ENCODE measurements around the gene HOXB6. TPM values are rescaled to one million over a fixed set of nuclear protein-coding genes. Genes with fewer than 3 reads are reported as not detected.

Gene HOXB6
- total RNA-seq, 2 donors from 2014 or later: not detected

GRCh38 chr17:48643697-48644012 lies 38.9 kb upstream of the HOXB6 start:
- H3K27me3 Mint-ChIP-seq (ENCODE audit: insufficient read depth): peaks cover 100% of the 10 kb centered on the region
- Histone ChIP-seq H3K9ac (ENCODE audit: extremely low read depth, low read length, poor library complexity, severe bottlenecking) (no peak overlapping the region), H3K4me3 (ENCODE audit: low read length) (no peak overlapping the region), H3K9me3 (ENCODE audit: control insufficient read depth, low read length) (no peaks in the 10 kb centered on the region), H3K36me3 (ENCODE audit: control insufficient read depth, insufficient read depth, low read length) (no peaks in the 10 kb centered on the region), H3K27me3 (ENCODE audit: control insufficient read depth, insufficient read depth, low read length, poor library complexity, severe bottlenecking) (peaks cover 100% of the 10 kb centered on the region), H3K27ac (ENCODE audit: low read depth, low read length) (no peak overlapping the region), H3K4me1 (ENCODE audit: control insufficient read depth, insufficient read depth, low read length) (peaks cover 3% of the 10 kb centered on the region)
- H3K36me3 Mint-ChIP-seq (ENCODE audit: low read depth): no peaks in the 10 kb centered on the region
- H3K9me3 Mint-ChIP-seq: no peaks in the 10 kb centered on the region
- DNase-seq: no peak
- no peak overlapping the region for H3K4me3 Mint-ChIP-seq
- H3K4me1 Mint-ChIP-seq: peaks cover 4% of the 10 kb centered on the region
- no peak overlapping the region for H3K27ac Mint-ChIP-seq
- TF ChIP-seq, protein P1, sequence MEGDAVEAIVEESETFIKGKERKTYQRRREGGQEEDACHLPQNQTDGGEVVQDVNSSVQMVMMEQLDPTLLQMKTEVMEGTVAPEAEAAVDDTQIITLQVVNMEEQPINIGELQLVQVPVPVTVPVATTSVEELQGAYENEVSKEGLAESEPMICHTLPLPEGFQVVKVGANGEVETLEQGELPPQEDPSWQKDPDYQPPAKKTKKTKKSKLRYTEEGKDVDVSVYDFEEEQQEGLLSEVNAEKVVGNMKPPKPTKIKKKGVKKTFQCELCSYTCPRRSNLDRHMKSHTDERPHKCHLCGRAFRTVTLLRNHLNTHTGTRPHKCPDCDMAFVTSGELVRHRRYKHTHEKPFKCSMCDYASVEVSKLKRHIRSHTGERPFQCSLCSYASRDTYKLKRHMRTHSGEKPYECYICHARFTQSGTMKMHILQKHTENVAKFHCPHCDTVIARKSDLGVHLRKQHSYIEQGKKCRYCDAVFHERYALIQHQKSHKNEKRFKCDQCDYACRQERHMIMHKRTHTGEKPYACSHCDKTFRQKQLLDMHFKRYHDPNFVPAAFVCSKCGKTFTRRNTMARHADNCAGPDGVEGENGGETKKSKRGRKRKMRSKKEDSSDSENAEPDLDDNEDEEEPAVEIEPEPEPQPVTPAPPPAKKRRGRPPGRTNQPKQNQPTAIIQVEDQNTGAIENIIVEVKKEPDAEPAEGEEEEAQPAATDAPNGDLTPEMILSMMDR (conservative IDR thresholded peaks at IDR 0.05): no peak

DNA sequence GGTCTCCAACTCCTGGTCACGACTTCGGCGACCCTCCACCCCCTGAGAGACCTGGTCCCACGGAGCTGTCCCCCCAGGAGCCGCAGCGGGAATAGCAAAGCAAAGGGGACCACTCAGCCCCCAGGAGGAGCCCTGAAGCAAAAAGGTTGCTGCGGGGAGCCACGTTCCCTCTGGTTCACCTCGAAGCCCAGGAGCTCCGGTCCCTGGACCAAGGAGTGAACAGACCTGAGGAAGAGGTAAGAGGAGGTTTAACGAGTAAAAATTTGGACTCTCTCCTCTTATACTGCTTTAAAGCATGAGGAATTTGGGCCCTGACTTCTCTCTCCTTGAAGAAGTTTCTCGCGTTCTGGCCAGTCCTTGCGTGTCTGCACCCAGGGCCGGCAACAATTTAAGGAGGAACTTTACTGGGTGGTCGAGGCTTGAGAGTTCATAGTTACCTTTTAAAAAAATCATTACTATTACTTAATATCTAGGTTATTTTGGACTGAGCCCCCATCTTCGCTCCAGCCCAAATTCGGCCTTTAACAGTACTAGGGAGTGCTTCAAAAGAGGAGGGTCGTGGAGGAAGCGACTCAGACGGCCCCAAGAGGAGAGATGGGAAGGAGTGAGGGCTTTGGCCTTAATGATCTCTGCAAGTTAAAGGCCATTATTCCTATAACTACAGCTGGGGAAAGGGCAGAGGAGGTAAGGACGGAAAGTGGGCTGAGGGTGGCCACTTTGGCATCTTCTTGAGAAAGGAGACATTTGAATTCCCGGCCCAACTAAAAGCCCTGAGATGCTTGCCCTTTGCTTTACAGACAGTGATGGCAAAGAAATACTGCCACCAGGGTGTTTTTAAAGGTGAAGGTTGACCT lies 38.3 kb upstream of the HOXB6 start:
- Histone ChIP-seq H3K27ac (ENCODE audit: low read depth, low read length) (no peak overlapping the region), H3K4me3 (ENCODE audit: low read length) (no peak overlapping the region), H3K27me3 (ENCODE audit: control insufficient read depth, insufficient read depth, low read length, poor library complexity, severe bottlenecking) (peaks cover 100% of the 10 kb centered on the region), H3K36me3 (ENCODE audit: control insufficient read depth, insufficient read depth, low read length) (no peaks in the 10 kb centered on the region), H3K4me1 (ENCODE audit: control insufficient read depth, insufficient read depth, low read length) (peaks cover 3% of the 10 kb centered on the region), H3K9me3 (ENCODE audit: control insufficient read depth, low read length) (no peaks in the 10 kb centered on the region), H3K9ac (ENCODE audit: extremely low read depth, low read length, poor library complexity, severe bottlenecking) (no peak overlapping the region)
- H3K27ac Mint-ChIP-seq: no peak overlapping the region
- H3K36me3 Mint-ChIP-seq (ENCODE audit: low read depth): no peaks in the 10 kb centered on the region
- WGBS, 2 experiments (ENCODE audit: insufficient coverage in 1 of 2, insufficient read length in 1 of 2): 18% methylated on average over 9 to 22 of the region's 23 CpGs
- H3K27me3 Mint-ChIP-seq (ENCODE audit: insufficient read depth): peaks cover 100% of the 10 kb centered on the region
- TF ChIP-seq, protein P1 (conservative IDR thresholded peaks at IDR 0.05): no peak
- H3K9me3 Mint-ChIP-seq: no peaks in the 10 kb centered on the region
- peak; percentile 49 for DNase-seq
- H3K4me3 Mint-ChIP-seq: no peak overlapping the region
- H3K4me1 Mint-ChIP-seq: peaks cover 4% of the 10 kb centered on the region

DNA sequence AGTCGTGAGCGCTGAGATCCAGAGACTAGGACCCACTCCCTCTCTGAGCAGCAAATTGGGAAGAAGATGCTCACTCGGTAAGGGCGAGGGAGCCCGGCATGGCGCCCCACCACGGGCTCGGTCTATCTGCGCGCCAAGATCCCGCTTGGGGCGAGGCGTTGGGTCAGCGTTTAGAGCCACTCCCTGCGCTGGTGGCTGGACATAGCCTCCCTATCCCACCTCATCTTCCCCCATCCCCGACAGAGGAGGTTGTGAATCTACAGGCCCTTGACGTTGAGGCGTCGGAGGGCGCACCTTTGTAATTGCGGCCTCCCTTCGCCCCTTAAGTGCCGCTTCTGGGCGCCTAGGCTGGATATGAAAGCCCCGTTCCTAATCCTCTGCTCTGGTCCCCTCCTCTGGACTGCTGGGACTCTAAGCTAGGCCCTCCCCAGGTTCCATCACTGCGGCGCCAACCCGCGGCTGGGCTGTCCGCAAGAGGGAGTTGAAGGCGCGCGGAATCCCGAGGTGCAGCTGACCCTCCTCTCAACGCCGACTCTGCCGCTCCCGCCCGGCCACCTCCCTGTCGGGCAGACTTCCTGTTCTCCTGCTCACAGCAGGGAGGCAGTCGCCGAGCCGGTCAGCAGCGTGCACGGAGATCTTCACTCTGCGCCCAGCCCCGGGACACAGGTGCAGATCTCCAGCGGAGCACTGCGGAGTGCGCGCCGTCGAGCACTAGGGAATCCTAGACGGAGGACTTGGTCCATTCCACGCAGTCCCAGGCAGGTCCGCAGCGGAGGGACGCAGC lies 37.5 kb upstream of the HOXB6 start:
- H3K9ac ChIP-seq (ENCODE audit: extremely low read depth, low read length, poor library complexity, severe bottlenecking): no peak overlapping the region
- no peaks in the 10 kb centered on the region for H3K36me3 ChIP-seq (ENCODE audit: control insufficient read depth, insufficient read depth, low read length)
- TF ChIP-seq, protein P1 (conservative IDR thresholded peaks at IDR 0.05): peak; percentile 45
- Mint-ChIP-seq H3K27me3 (ENCODE audit: insufficient read depth) (peaks cover 100% of the 10 kb centered on the region), H3K4me1 (peaks cover 4% of the 10 kb centered on the region), H3K27ac (no peak overlapping the region), H3K9me3 (no peaks in the 10 kb centered on the region), H3K36me3 (ENCODE audit: low read depth) (no peaks in the 10 kb centered on the region), H3K4me3 (no peak overlapping the region)
- H3K27me3 ChIP-seq (ENCODE audit: control insufficient read depth, insufficient read depth, low read length, poor library complexity, severe bottlenecking): peaks cover 100% of the 10 kb centered on the region
- no peak overlapping the region for H3K27ac ChIP-seq (ENCODE audit: low read depth, low read length)
- WGBS, 2 experiments (ENCODE audit: insufficient coverage in 1 of 2, insufficient read length in 1 of 2): 3 to 4% methylated on average over 24 to 58 of the region's 58 CpGs
- no peak overlapping the region for H3K4me3 ChIP-seq (ENCODE audit: low read length)
- peak; percentile 94 for DNase-seq
- H3K4me1 ChIP-seq (ENCODE audit: control insufficient read depth, insufficient read depth, low read length): peaks cover 3% of the 10 kb centered on the region
- no peaks in the 10 kb centered on the region for H3K9me3 ChIP-seq (ENCODE audit: control insufficient read depth, low read length)

Data from endodermal cell (in vitro differentiated cells).